Measurements from ENCODE around the gene RALGAPA1.

The RALGAPA1 gene

GRCh38 chr14:35576856-35577255 lies 232.2 kb downstream of the RALGAPA1 start:
- H3K27ac ChIP-seq: no peak overlapping the region
- H3K36me3 ChIP-seq: peaks cover 5 to 12% (median 8%) of the 10 kb centered on the region in 3 donors
- no peaks in the 10 kb centered on the region for H3K4me1 ChIP-seq
- H3K27me3 ChIP-seq: no peaks in the 10 kb centered on the region
- no peak for DNase-seq
- no peak for TF ChIP-seq CTCF (IDR thresholded peaks at IDR 0.05)
- H3K9me3 ChIP-seq: no peaks in the 10 kb centered on the region
- no peak overlapping the region for H3K4me3 ChIP-seq
- intact Hi-C loops (cut with DNase I; ENCODE audit: low total_unique reads): no loop called here

GRCh38 chr14:35576260-35576659 lies 232.8 kb downstream of the RALGAPA1 start:
- H3K9me3 ChIP-seq: no peaks in the 10 kb centered on the region
- intact Hi-C loops (cut with DNase I; ENCODE audit: low total_unique reads): no loop called here

GRCh38 chr14:35573911-35574310 lies 235.2 kb downstream of the RALGAPA1 start:
- DNase-seq: no peak
- no peak overlapping the region for H3K27ac ChIP-seq
- H3K4me3 ChIP-seq: no peak overlapping the region
- H3K27me3 ChIP-seq: no peaks in the 10 kb centered on the region
- no peak for TF ChIP-seq CTCF (IDR thresholded peaks at IDR 0.05)
- H3K4me1 ChIP-seq: no peaks in the 10 kb centered on the region
- intact Hi-C loops (cut with DNase I; ENCODE audit: low total_unique reads): no loop called here
- peaks cover 4 to 22% (median 16%) of the 10 kb centered on the region in 3 donors for H3K36me3 ChIP-seq
- H3K9me3 ChIP-seq: no peaks in the 10 kb centered on the region

More at GRCh38 chr14:35576260-35576659, 232.8 kb downstream of the RALGAPA1 start:
- DNase-seq: no peak
- Histone ChIP-seq H3K4me3 (no peak overlapping the region), H3K27me3 (no peaks in the 10 kb centered on the region), H3K36me3 (peaks cover 8 to 14% (median 10%) of the 10 kb centered on the region in 3 donors), H3K4me1 (no peaks in the 10 kb centered on the region), H3K27ac (no peak overlapping the region)
- no peak for TF ChIP-seq CTCF (IDR thresholded peaks at IDR 0.05)

- no peaks in the 10 kb centered on the region for H3K27me3 ChIP-seq
- H3K27ac ChIP-seq: no peak overlapping the region
- no peaks in the 10 kb centered on the region for H3K4me1 ChIP-seq
- no peak for DNase-seq
- intact Hi-C loops (cut with DNase I; ENCODE audit: low total_unique reads): no loop called here
- H3K9me3 ChIP-seq: no peaks in the 10 kb centered on the region
- no peak for TF ChIP-seq CTCF (IDR thresholded peaks at IDR 0.05)
- H3K36me3 ChIP-seq: peaks cover 0 to 22% (median 16%) of the 10 kb centered on the region in 3 donors
- H3K4me3 ChIP-seq: no peak overlapping the region
Observed at GRCh38 chr14:35571598-35571997, 237.5 kb downstream of the RALGAPA1 start.

GRCh38 chr14:35565871-35566464 lies 243.1 kb downstream of the RALGAPA1 start:
- no peaks in the 10 kb centered on the region for H3K9me3 ChIP-seq
- no peak for TF ChIP-seq CTCF (IDR thresholded peaks at IDR 0.05)
- no peaks in the 10 kb centered on the region for H3K4me1 ChIP-seq
- no peak overlapping the region for H3K27ac ChIP-seq
- intact Hi-C loops (cut with DNase I; ENCODE audit: low total_unique reads): no loop called here
- H3K36me3 ChIP-seq: peaks cover 6 to 15% (median 8%) of the 10 kb centered on the region in 3 donors
- DNase-seq: no peak
- H3K4me3 ChIP-seq: no peak overlapping the region
- H3K27me3 ChIP-seq: no peaks in the 10 kb centered on the region

All from tibial artery (tissue), 4 donors.